Hematopoietic multipotent progenitor cell treated with erythropoietin and hydrocortisone succinate and interleukin-3 and kit ligand, for 8 days (in vitro differentiated cells): Measurements from ENCODE around the gene GAL3ST3.

Source experiments
- DNase-seq: peaks from one replicate; pipeline ENCODE4 v3.0.0-alpha.2; 2015

The GAL3ST3 gene

GRCh38 chr11:66069715-66070603, 21.0 kb upstream of the GAL3ST3 start, which contains the start of gene PACS1:
TSS of gene PACS1 (plus strand) at chr11:66070272. CDS start at chr11:66070487, 215 bp downstream.
- DNase-seq, result peak; percentile 60

- DNase-seq, result peak; percentile 62
These were observed 20.2 kb upstream of the GAL3ST3 start for GRCh38 chr11:66068923-66069714.

GRCh38 chr11:66068154-66068821, 19.3 kb upstream of the GAL3ST3 start:
- DNase-seq, result peak; percentile 72

GRCh38 chr11:66067640-66068039, 18.7 kb upstream of the GAL3ST3 start:
- DNase-seq, result no peak

GRCh38 chr11:66066751-66067150, 17.8 kb upstream of the GAL3ST3 start:
- no peak for DNase-seq

DNA sequence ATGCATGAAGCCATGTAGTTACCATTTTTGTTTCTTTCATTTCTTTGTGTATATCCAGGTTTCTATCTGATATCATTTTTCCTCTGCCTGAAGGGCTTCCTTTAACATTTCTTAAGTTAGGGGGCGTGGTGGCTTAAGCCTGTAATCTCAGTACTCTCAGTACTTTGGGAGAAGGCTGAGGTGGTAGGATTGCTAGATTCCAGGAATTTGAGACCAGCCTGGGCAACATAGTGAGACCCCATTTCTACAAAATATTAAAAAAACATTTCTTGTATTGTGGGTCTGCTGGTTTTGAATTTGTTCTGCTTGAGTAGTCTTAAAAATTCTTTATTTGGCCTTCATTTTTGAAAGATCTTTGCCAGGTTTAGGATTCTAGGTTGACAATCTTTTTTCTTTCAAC, 15.6 kb upstream of the GAL3ST3 start:
- no peak for DNase-seq

GRCh38 chr11:66063900-66064299, 14.9 kb upstream of the GAL3ST3 start:
- DNase-seq, result no peak

- DNase-seq, result no peak
These were observed 13.4 kb upstream of the GAL3ST3 start for GRCh38 chr11:66062408-66062807.

DNA sequence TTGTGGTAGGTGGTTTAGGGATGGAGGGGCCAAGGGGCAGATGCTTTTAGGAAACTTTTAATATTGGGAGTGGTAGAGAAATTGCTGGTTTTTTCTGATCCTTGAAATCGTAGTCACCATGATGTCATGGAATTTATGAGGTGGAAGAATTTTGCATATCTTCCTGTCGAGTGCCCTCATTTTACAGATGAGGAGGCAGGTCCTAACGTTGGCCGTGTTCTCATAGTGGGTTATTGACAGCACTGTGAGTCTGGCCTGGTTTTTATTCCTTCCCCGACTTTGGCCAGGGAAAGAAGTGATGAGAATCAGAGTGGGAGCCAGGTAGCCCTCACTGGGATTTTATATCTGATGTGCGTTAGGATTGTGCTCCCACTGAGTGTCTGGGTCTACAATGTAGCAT, 12.3 kb upstream of the GAL3ST3 start:
- DNase-seq, result no peak

DNA sequence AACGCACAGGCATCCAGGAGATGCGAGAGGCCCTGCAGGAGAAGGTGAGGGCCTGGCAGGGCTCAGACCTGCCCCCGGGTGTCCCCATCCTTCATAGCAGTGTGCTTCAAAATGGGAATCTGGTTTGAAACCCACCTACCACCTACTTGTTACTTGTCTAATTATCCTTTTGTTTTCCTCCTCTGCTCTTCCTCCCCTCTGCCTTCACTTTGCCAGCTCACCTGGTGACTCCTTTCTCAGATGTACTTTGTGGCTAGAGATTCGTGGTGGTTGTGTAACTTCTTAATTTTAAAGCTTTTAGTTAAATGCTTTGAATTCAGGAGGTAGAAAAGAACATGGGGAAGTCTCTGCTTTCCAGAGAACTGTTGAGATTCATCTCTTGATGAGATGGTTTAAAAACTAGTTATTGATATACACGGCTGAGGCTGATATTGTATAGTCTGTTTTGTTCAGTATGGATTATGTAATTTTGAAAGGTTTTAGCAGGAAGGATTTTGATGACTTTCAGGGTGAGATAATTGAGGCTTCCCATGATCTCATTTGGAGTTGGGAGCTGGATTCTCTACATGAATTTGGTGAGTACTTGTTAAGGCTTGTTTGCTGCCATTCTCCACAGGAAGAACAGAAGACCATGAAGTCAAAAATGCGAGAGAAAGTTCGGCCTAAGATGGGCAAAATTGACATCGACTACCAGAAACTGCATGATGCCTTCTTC, 11.2 kb upstream of the GAL3ST3 start:
- DNase-seq, result no peak

DNA sequence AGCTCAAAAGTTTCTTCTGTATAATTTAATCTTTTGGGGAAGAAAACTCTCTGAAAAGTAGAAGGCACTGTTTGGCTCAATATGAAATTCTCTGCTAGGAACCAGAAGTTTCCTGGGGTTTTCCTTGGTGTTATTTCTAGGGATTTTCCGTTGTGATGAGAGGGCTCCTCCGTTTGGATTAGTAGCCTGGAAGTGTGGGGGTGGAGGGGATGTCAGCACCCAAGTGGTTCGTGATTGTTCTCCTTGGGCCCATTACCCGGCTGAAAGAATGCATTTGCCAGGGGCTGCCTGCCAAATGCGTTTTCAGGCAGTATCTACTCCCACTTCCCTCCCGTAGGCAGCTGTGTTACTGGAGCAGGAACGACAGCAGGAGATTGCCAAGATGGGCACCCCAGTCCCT, 7.5 kb upstream of the GAL3ST3 start:
- DNase-seq, result no peak

GRCh38 chr11:66055021-66055420, 6.1 kb upstream of the GAL3ST3 start:
- no peak for DNase-seq

GRCh38 chr11:66052664-66052982, 3.7 kb upstream of the GAL3ST3 start:
- DNase-seq, result no peak

- peak; percentile 98 for DNase-seq
These were observed 3.1 kb upstream of the GAL3ST3 start, which contains the start of gene SF3B2 for GRCh38 chr11:66051766-66052663. TSS of gene SF3B2 (plus strand) at chr11:66052364. CDS start at chr11:66052385, 21 bp downstream.

DNA sequence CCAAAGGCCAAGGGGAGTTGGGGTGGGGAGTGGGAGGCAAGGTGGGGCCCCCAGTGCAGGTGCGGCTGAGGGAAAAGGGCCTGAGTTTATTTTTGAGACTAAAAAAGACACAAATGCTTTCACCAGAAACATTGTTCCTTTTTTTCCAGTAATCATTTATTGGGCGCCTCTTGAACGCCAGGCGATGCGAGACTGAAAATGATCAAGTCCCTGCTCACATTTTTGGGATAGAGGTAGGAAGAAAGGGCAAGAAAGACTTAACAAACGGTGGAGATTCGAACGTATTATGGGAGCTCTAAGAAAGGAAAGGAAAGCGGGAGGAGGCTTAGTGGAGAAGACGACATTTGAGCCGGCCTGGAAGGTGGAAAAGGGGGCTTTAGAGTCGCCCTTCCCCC, 2.4 kb upstream of the GAL3ST3 start:
- DNase-seq, result no peak

DNA sequence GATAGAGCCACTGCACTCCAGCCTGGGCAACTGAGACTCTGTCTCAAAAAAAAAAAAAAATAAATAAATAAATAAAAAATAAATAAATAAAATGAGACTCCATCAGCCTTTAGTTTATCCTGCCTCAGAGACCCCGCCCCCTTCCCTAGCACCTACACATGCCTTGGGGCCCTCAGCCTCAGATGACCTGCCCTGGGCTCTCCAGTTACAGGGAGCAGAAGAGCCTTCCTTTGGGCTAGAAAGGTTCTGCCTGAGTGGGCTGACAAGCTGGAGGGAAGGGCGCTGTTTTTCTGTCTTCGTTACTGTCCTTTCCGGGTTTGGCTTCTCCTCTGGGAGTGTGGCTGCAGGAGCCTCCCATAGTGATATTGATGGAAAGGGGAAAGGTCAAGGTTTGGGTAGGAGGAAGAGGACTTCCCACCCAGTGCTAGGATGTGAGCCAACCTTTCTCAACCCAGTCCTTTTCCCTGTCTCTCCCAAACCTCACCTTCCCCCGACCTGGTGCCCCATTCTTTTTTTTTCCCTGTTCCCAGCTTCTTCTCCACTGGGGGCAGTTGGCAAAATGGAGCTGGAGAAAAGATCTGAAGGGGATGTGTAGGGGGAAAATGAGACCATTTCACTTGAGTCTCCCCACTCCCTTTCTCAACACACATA, 1.7 kb upstream of the GAL3ST3 start:
- no peak for DNase-seq

GRCh38 chr11:66047541-66048365, 1.2 kb downstream of the GAL3ST3 start:
- no peak for DNase-seq

GRCh38 chr11:66046901-66047300, 2.1 kb downstream of the GAL3ST3 start:
- DNase-seq, result no peak

GRCh38 chr11:66045177-66045639, 3.8 kb downstream of the GAL3ST3 start:
- peak; percentile 72 for DNase-seq

- no peak for DNase-seq
These were observed 4.2 kb downstream of the GAL3ST3 start for GRCh38 chr11:66044757-66045156.
